ENCODE measurements around the gene SLC6A20.

The SLC6A20 gene

GRCh38 chr3:45795882-45796765 is at the start of gene SLC6A20:
Gene SLC6A20 (minus strand): TSS chr3:45796536. CDS start chr3:45796419, 117 bp downstream.
- peak within 1 kb of the TSS; percentile 44 for H3K4me3 ChIP-seq (ENCODE audit: low read depth, low read length)
- CTCF ChIA-PET: interaction anchor here (1.0 kb wide), 1 partner anchor 33 kb away, joined by 3 read pairs; no protein-coding TSS in a partner anchor
- TF ChIP-seq GLI2 (tag by site-specific recombination; IDR thresholded peaks at IDR 0.05; ENCODE audit: borderline replicate concordance, low read depth) (no peak), TSHZ1 (tag by site-specific recombination; IDR thresholded peaks at IDR 0.05; ENCODE audit: borderline replicate concordance) (no peak), KLF16 (tag by site-specific recombination; IDR thresholded peaks at IDR 0.05) (no peak), ZNF776 (tag by site-specific recombination; IDR thresholded peaks at IDR 0.05; ENCODE audit: borderline replicate concordance) (no peak), ZBTB6 (tag by site-specific recombination; IDR thresholded peaks at IDR 0.05) (no peak), AEBP2 (tag by site-specific recombination; IDR thresholded peaks at IDR 0.05; ENCODE audit: borderline replicate concordance) (no peak), KLF17 (tag by site-specific recombination; IDR thresholded peaks at IDR 0.05) (no peak), SP7 (tag by site-specific recombination; IDR thresholded peaks at IDR 0.05) (no peak), ZNF155 (tag by site-specific recombination; IDR thresholded peaks at IDR 0.05) (no peak), ZNF518A (tag by site-specific recombination; conservative IDR thresholded peaks at IDR 0.05; ENCODE audit: low read depth) (no peak), ZNF114 (tag by site-specific recombination; IDR thresholded peaks at IDR 0.05) (no peak), ZNF571 (tag by site-specific recombination; IDR thresholded peaks at IDR 0.05) (no peak), KLF1 (tag by site-specific recombination; IDR thresholded peaks at IDR 0.05) (no peak)
- H3K27ac ChIP-seq (ENCODE audit: extremely low read depth, low read depth, low read length): no peak within 1 kb of the TSS
- no peaks in the 10 kb centered on the region for H3K9me3 ChIP-seq (ENCODE audit: control insufficient read depth, insufficient read depth, low read depth, low read length)
- no peaks in the 10 kb centered on the region for H3K36me3 ChIP-seq (ENCODE audit: control insufficient read depth in 2 of 2, insufficient read depth in 1 of 2, low read length in 2 of 2)
- H3K4me1 ChIP-seq (ENCODE audit: control insufficient read depth, insufficient read depth, low read length): no peaks in the 10 kb centered on the region
- POLR2A ChIA-PET: no interaction called here

Data from HEK293 (cell line).